Measurements from ENCODE around the gene SLC24A4.

Gene SLC24A4

DNA sequence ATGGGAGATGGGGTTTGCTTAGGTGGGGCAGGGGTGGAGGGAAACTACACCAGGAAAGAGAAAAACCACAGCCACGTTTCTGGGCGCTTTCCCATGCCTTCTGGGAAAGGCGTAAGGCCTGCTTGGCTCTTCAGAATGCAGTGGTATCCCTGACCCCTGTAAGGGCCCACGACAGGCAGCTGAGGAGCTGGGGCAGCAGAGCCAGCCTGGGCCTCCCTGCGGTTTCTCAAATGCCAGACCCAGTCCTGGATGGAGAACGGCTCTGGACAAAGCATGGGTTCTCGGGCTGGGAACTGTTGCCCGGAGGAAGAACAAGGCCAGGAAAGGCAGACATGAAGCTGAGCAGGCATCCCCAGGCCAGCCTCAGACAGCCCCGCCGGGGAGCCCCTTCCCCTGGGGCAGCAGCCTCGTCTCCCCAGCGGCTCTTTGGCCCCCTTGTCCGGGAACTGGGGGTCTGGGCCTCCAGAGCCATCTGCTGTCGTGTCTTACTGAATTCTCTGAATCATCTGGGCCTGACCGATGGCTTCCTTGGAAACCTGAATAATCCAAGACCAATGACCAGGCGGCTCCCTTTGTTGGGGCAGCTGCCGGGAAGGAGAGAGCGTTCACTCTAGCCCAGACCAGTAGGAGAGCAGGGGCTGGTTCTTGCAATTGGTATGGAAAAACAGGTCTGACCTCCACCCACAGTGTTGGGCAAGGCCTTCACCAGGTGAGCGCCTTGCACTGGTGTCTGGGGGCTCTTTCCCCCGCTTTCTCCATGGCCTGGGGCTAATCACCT, 126.6 kb downstream of the SLC24A4 start:
- Histone ChIP-seq H3K23ac (ENCODE audit: low read depth, low read length, poor library complexity) (no peak overlapping the region), H3K4me2 (ENCODE audit: insufficient read depth, low read length, poor library complexity, severe bottlenecking) (no peak overlapping the region), H3K14ac (ENCODE audit: low read length) (no peak overlapping the region), H3K9me3 (replicated peaks in 1 of 2; ENCODE audit: control insufficient read depth in 2 of 2, insufficient read depth in 1 of 2, low read depth in 1 of 2, low read length in 2 of 2) (no peaks in the 10 kb centered on the region), H3K27me3 (ENCODE audit: control insufficient read depth in 3 of 3, insufficient read depth in 3 of 3, low read depth in 1 of 3, low read length in 3 of 3) (no peaks in the 10 kb centered on the region), H3K9ac (ENCODE audit: low read depth, low read length, poor library complexity) (no peak overlapping the region), H2BK12ac (ENCODE audit: low read length) (no peak overlapping the region), H3K4me3 (ENCODE audit: low read length in 2 of 2) (no peak overlapping the region), H3K79me1 (ENCODE audit: low read depth, low read length) (no peaks in the 10 kb centered on the region), H3K27ac (replicated peaks; ENCODE audit: low read length) (no peak overlapping the region), H3K4ac (ENCODE audit: low read length) (no peak overlapping the region), H2BK15ac (ENCODE audit: low read length) (no peak overlapping the region), H2BK120ac (ENCODE audit: low read depth, low read length) (peak overlapping the region; percentile 22), H4K8ac (ENCODE audit: low read depth, low read length) (no peak overlapping the region), H3K18ac (ENCODE audit: low read length) (peak overlapping the region; percentile 9), H2BK5ac (ENCODE audit: low read length) (no peak overlapping the region), H4K91ac (ENCODE audit: low read depth, low read length, poor library complexity) (no peak overlapping the region), H3K36me3 (replicated peaks in 1 of 2; ENCODE audit: control insufficient read depth in 2 of 2, insufficient read depth in 2 of 2, low read length in 2 of 2) (no peaks in the 10 kb centered on the region), H2AFZ (ENCODE audit: low read length) (peak overlapping the region; percentile 93), H2AK5ac (ENCODE audit: low read depth, low read length) (peak overlapping the region; percentile 48), H3K4me1 (ENCODE audit: control insufficient read depth in 2 of 2, insufficient read depth in 1 of 2, low read depth in 1 of 2, low read length in 2 of 2) (peaks cover 12 to 27% of the 10 kb centered on the region in 2 donors)
- no CpG with 5 or more reads among the region's 20 CpGs for WGBS, 2 donors (ENCODE audit: extremely low coverage in 2 of 2, insufficient read length in 2 of 2, insufficient replicate concordance in 1 of 2)
- no peak for DNase-seq (ENCODE audit: low spot score)

DNA sequence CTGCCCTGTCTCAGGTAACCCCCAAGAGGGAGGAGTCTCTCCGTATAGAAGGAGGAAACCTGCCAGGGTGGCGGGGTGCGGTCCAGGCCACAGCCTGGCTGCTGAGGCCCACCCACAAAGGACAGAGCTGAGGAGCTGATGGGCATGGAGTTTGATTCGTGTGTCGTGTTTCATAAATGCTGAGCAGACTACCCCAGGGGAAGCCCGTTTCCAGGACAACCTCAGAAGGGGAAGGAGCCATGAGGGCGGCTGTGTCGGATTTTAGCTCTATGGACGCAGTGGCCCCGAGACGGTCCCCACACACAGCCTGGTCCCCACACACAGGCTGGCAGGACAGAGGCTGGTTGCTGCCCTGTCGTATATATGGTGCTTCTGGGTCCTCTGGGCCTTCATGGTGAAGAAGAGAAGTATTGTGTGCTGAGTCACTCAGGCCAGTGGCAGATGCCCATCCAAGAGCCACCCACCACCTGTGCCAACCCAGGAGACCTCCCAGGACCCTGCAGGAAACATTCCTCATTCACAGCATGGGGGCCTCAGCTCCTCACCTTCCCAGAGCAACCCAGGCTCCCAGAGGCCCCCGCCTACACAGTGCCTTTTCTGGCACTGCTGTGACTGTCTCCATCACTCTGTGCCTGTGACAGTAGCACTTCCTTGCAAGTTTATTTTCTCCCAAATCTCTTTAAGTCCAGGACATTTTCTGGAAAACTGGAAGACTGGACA, 127.5 kb downstream of the SLC24A4 start:
- Histone ChIP-seq H3K14ac (ENCODE audit: low read length) (no peak overlapping the region), H3K4ac (ENCODE audit: low read length) (no peak overlapping the region), H3K79me1 (ENCODE audit: low read depth, low read length) (no peaks in the 10 kb centered on the region), H2AK5ac (ENCODE audit: low read depth, low read length) (no peak overlapping the region), H4K91ac (ENCODE audit: low read depth, low read length, poor library complexity) (no peak overlapping the region), H2BK12ac (ENCODE audit: low read length) (no peak overlapping the region), H3K27me3 (ENCODE audit: control insufficient read depth in 3 of 3, insufficient read depth in 3 of 3, low read depth in 1 of 3, low read length in 3 of 3) (no peaks in the 10 kb centered on the region), H3K27ac (replicated peaks; ENCODE audit: low read length) (no peak overlapping the region), H2AFZ (ENCODE audit: low read length) (peak overlapping the region; percentile 93), H3K4me1 (ENCODE audit: control insufficient read depth in 2 of 2, insufficient read depth in 1 of 2, low read depth in 1 of 2, low read length in 2 of 2) (peaks cover 12 to 27% of the 10 kb centered on the region in 2 donors), H4K8ac (ENCODE audit: low read depth, low read length) (no peak overlapping the region), H2BK120ac (ENCODE audit: low read depth, low read length) (no peak overlapping the region), H3K23ac (ENCODE audit: low read depth, low read length, poor library complexity) (no peak overlapping the region), H3K9me3 (replicated peaks in 1 of 2; ENCODE audit: control insufficient read depth in 2 of 2, insufficient read depth in 1 of 2, low read depth in 1 of 2, low read length in 2 of 2) (no peaks in the 10 kb centered on the region), H3K9ac (ENCODE audit: low read depth, low read length, poor library complexity) (no peak overlapping the region), H3K18ac (ENCODE audit: low read length) (peak overlapping the region; percentile 40), H2BK5ac (ENCODE audit: low read length) (no peak overlapping the region), H3K36me3 (replicated peaks in 1 of 2; ENCODE audit: control insufficient read depth in 2 of 2, insufficient read depth in 2 of 2, low read length in 2 of 2) (no peaks in the 10 kb centered on the region), H3K4me3 (ENCODE audit: low read length in 2 of 2) (no peak overlapping the region), H2BK15ac (ENCODE audit: low read length) (no peak overlapping the region), H3K4me2 (ENCODE audit: insufficient read depth, low read length, poor library complexity, severe bottlenecking) (no peak overlapping the region)
- no peak for DNase-seq (ENCODE audit: low spot score)
- no CpG with 5 or more reads among the region's 13 CpGs for WGBS, 2 donors (ENCODE audit: extremely low coverage in 2 of 2, insufficient read length in 2 of 2, insufficient replicate concordance in 1 of 2)

DNA sequence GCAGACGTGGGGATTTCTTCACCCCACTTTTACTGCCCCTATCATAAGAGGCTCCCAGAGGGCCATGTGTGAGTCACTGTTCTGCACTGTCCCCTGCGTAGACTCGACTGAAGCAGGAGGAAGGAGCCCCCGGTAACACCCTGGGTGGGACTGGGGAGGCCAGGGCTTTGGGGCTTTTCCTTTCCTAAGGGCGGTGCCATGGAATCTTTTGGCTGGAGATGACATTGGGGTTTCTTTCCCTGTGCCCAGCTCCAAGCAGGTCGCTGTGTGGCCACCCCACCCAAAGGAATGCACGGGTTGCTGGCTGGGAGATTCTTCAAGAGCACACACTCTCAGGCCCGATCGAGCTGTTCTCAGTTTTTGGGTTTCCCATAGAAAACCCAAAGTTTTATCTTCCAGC, 128.3 kb downstream of the SLC24A4 start:
- Histone ChIP-seq H3K4me2 (ENCODE audit: insufficient read depth, low read length, poor library complexity, severe bottlenecking) (no peak overlapping the region), H2BK15ac (ENCODE audit: low read length) (peak overlapping the region; percentile 63), H3K18ac (ENCODE audit: low read length) (peak overlapping the region; percentile 77), H2BK12ac (ENCODE audit: low read length) (no peak overlapping the region), H4K8ac (ENCODE audit: low read depth, low read length) (no peak overlapping the region), H3K9ac (ENCODE audit: low read depth, low read length, poor library complexity) (no peak overlapping the region), H3K27me3 (ENCODE audit: control insufficient read depth in 3 of 3, insufficient read depth in 3 of 3, low read depth in 1 of 3, low read length in 3 of 3) (no peaks in the 10 kb centered on the region), H3K14ac (ENCODE audit: low read length) (no peak overlapping the region), H3K23ac (ENCODE audit: low read depth, low read length, poor library complexity) (no peak overlapping the region), H2BK5ac (ENCODE audit: low read length) (no peak overlapping the region), H3K4ac (ENCODE audit: low read length) (no peak overlapping the region), H3K4me3 (ENCODE audit: low read length in 2 of 2) (no peak overlapping the region), H3K36me3 (replicated peaks in 1 of 2; ENCODE audit: control insufficient read depth in 2 of 2, insufficient read depth in 2 of 2, low read length in 2 of 2) (no peaks in the 10 kb centered on the region), H2AK5ac (ENCODE audit: low read depth, low read length) (peak overlapping the region; percentile 93), H4K91ac (ENCODE audit: low read depth, low read length, poor library complexity) (no peak overlapping the region), H3K4me1 (ENCODE audit: control insufficient read depth in 2 of 2, insufficient read depth in 1 of 2, low read depth in 1 of 2, low read length in 2 of 2) (peaks cover 12 to 27% of the 10 kb centered on the region in 2 donors), H2BK120ac (ENCODE audit: low read depth, low read length) (no peak overlapping the region), H2AFZ (ENCODE audit: low read length) (peak overlapping the region; percentile 26), H3K9me3 (replicated peaks in 1 of 2; ENCODE audit: control insufficient read depth in 2 of 2, insufficient read depth in 1 of 2, low read depth in 1 of 2, low read length in 2 of 2) (no peaks in the 10 kb centered on the region), H3K27ac (replicated peaks; ENCODE audit: low read length) (no peak overlapping the region), H3K79me1 (ENCODE audit: low read depth, low read length) (no peaks in the 10 kb centered on the region)
- no peak for DNase-seq (ENCODE audit: low spot score)
- no CpG with 5 or more reads among the region's 9 CpGs for WGBS, 2 donors (ENCODE audit: extremely low coverage in 2 of 2, insufficient read length in 2 of 2, insufficient replicate concordance in 1 of 2)

DNA sequence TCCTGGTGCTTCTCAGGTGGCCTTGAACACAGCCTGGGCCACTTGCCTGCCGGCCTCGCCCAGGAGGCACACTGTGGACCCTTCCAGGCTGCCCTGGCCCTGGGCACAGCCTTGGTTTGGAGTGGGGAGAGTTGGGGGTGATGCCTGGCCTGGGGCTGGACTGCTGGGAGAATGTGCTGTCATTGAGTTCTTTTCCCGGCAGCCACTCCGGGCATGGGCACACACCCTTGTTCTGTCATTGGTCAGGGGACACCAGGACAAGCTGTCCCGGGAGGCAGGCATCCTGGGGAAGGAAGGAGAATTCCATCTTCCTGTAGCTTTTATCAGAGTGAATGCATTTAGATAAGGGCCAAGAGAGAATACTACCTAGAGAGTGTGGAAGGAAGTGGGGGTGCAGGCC, 128.8 kb downstream of the SLC24A4 start:
- peak overlapping the region; percentile 6 for H3K4ac ChIP-seq (ENCODE audit: low read length)
- peak overlapping the region; percentile 63 for H2BK15ac ChIP-seq (ENCODE audit: low read length)
- H3K27me3 ChIP-seq (ENCODE audit: control insufficient read depth in 3 of 3, insufficient read depth in 3 of 3, low read depth in 1 of 3, low read length in 3 of 3): no peaks in the 10 kb centered on the region
- H3K4me2 ChIP-seq (ENCODE audit: insufficient read depth, low read length, poor library complexity, severe bottlenecking): no peak overlapping the region
- no peaks in the 10 kb centered on the region for H3K79me1 ChIP-seq (ENCODE audit: low read depth, low read length)
- no peak overlapping the region for H4K8ac ChIP-seq (ENCODE audit: low read depth, low read length)
- H4K91ac ChIP-seq (ENCODE audit: low read depth, low read length, poor library complexity): no peak overlapping the region
- no peak overlapping the region for H3K23ac ChIP-seq (ENCODE audit: low read depth, low read length, poor library complexity)
- peak overlapping the region; percentile 26 for H2AFZ ChIP-seq (ENCODE audit: low read length)
- H3K9ac ChIP-seq (ENCODE audit: low read depth, low read length, poor library complexity): no peak overlapping the region
- H3K14ac ChIP-seq (ENCODE audit: low read length): no peak overlapping the region
- no peak overlapping the region for H2BK5ac ChIP-seq (ENCODE audit: low read length)
- no peak overlapping the region for H3K27ac ChIP-seq (replicated peaks; ENCODE audit: low read length)
- no peak overlapping the region for H3K4me3 ChIP-seq (ENCODE audit: low read length in 2 of 2)
- no peaks in the 10 kb centered on the region for H3K9me3 ChIP-seq (replicated peaks in 1 of 2; ENCODE audit: control insufficient read depth in 2 of 2, insufficient read depth in 1 of 2, low read depth in 1 of 2, low read length in 2 of 2)
- no peak overlapping the region for H3K18ac ChIP-seq (ENCODE audit: low read length)
- H2AK5ac ChIP-seq (ENCODE audit: low read depth, low read length): peak overlapping the region; percentile 93
- no CpG with 5 or more reads among the region's 5 CpGs for WGBS, 2 donors (ENCODE audit: extremely low coverage in 2 of 2, insufficient read length in 2 of 2, insufficient replicate concordance in 1 of 2)
- no peaks in the 10 kb centered on the region for H3K36me3 ChIP-seq (replicated peaks in 1 of 2; ENCODE audit: control insufficient read depth in 2 of 2, insufficient read depth in 2 of 2, low read length in 2 of 2)
- H2BK120ac ChIP-seq (ENCODE audit: low read depth, low read length): no peak overlapping the region
- peaks cover 12 to 27% of the 10 kb centered on the region in 2 donors for H3K4me1 ChIP-seq (ENCODE audit: control insufficient read depth in 2 of 2, insufficient read depth in 1 of 2, low read depth in 1 of 2, low read length in 2 of 2)
- no peak for DNase-seq (ENCODE audit: low spot score)
- H2BK12ac ChIP-seq (ENCODE audit: low read length): no peak overlapping the region
